GM19452 (cell line): ENCODE data around the gene MAPK9.

ENCODE experiments used
- ATAC-seq: cut with Tn5 transposase; IDR thresholded peaks from one replicate; pipeline ENCODE4 v1.9.1; 2021; ENCODE audit not compliant: unreplicated experiment

Gene MAPK9

DNA sequence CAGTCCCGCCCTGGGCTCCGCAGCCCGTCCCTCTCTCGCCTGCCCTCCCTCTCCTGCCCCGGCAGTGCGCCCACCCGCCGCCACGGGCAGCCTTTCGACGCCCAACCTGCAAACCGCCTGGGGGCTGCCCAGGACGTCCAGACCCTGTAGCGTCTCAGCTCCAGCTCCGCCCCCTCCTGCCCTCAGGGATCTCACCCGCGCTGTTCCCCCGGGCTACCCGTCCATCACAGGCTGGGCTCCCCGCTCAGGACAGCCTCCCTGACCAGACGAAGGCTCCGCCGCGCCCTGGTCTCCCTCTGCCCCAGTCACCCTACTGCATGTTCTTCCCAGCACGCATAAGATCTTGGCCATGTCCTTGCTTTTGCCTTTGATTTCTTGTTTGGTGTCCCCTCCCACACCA, 84.3 kb downstream of the MAPK9 start:
- no peak for ATAC-seq

DNA sequence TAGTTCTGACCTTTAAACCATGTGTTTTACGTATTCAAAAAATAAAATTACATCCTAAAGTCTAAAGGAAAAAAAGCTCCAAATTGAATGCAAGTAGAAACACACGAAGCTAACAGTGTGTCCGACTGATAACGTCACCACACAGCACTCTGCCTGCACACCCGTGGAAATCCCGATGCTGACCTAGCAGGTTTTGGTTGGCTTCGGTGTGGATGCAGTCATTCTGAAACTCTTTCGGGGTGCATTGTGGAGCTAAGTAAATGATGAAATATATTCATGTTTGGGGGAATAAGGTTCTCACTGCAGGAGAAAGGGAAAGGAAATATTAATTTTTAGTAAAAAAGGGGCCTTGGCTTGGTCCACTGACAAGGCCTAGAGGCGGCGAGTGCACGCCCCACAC, 84.9 kb downstream of the MAPK9 start:
- ATAC-seq, result no peak

DNA sequence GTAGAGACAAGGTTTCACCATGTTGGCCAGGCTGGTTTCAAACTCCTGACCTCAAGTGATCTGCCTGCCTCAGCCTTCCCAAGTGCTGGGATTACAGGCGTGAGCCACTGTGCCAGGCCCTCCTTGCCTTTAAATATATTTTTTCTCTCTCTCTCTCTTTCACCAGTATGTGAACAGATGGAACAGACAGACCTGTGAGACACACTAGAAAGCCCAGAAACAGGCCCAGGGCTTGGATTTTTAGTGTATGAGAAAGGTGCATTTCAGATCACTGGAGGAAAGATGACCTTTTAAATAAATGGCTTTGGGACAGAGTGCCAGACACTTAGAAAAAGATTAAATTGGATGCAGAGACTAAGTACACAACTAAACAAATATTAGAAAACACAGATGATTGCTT, 86.0 kb downstream of the MAPK9 start:
- ATAC-seq, result no peak

DNA sequence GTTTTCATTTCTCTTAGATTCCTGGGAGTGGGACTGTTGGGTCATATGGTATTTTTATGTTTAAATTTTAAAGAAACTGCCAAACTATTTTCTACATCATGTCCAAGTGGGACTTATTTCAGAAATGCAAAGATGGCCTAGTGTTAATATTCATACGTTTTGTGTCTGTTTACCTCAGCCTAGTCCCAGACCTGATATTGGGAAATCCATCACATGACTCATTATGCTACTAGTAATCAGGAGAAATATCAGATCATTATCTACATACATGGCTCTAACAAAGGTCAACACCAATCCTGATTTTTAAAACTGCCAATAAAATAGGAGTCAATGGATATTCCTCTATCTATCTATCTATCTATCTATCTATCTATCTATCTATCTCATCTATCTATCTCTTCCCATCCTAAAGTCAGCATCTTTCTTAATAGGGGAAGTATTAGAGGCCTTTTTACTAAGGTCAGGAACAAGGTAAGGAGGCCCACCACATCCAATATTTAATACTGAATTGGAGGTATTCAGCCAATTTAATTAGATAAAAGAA, 87.5 kb downstream of the MAPK9 start:
- no peak for ATAC-seq

DNA sequence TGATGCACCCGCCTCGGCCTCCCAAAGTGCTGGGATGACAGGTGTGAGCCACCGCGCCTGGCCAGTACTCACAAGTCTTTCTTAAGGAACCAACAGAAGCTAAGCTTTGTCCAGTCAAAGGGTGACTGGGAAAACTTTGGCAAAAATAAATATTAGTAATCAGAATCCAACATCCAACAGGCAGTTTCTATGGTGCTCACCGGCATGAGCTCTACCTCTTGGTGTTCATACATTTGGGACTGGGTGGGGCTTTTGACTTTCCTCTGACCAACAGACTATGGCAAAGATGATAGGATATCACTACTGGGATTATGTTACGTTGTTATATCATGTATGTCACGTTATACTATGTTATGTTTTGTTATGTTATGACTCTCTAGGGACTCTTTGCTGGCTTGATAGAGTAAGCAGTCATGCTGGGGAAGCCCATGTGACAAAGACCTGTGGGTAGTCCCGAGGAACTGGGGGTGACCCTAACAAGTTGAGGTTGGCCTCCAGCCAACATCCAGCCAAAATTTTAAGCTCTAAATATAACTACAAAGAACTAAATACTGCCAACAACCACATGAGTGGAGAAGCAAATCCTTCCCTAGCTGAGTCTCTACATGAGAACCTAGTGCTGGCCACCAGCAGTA, 88.8 kb downstream of the MAPK9 start:
- ATAC-seq, result no peak

DNA sequence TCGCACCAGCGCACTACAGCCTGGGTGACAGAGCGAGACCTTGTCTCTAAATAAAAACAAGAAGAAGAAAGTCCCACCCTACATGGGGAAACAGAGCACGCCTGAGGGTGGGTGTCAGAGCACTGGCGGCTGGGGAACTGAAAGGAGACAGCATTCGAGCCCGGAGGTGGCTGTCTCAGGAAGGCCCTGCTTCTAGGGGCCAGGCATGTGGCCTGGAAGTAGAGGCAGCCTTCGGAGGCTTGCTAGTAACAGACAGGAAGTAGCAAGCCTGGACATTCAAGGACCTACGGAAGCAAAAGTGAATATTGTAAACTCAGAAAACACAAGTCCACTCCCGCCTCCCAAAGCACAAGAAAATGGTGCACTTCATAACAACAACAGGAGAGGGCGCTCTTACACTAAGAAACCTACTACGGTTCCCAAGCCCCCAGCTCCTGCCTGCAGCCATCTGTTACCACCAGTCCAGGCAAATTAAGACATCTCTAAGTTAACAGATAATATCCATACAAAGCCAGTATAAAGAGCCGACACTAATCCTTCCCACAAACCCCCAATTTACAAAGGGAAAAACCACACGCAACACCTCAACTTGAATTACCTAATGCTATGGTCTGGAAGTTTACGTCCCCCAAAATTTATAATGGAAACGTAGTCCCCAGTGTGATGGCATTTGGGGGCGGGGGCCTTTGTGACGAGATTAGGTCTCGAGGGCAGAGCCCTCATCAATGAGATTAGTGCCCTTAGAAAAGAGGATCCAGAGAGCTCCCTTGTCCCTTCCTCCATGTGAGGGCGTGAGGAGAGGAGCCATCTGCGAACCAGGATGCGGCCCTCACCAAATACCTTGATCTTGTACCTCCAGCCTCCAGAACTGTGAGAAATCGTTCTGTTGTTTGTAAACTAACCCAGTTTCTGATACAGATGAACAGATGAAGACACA, 90.6 kb downstream of the MAPK9 start:
- ATAC-seq, result no peak

DNA sequence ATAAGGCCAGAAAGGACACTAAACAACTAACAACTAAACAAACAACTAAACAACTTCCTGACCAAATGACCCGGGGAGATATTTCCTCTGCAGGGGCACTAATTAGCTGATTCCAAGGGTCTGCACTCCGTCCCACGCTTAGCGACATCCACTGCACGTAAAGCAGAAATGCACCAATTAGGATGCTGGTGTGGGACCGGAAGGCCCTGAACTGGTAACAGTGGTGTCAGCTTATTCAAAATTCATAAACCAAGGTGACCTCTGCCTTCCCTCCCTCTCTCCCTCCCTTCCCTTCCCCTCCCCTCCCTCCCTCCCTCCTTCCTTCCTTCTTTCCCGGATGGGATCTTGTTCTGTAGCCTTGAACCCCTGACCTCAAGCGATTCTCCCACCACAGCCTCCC, 92.5 kb downstream of the MAPK9 start:
- no peak for ATAC-seq

DNA sequence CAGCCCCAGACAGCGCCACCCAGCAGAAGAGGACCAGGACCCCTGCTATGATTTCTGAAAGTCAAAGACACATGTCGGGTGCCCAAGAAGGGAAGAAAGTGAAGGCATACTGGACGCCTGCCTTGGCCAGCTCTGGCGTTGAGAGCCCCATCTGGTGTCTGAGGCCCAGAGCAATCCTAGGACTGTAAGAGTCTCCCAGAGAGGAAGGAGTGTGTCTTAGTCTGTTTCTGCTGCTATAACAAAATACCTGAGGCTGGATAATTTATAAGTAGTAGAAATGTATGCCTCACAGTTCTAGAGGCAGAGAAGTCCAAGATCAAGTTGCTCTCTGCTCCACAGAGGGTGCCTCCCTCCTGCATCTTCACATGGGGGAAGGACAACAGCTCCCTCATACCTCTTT, 93.7 kb downstream of the MAPK9 start:
- no peak for ATAC-seq

DNA sequence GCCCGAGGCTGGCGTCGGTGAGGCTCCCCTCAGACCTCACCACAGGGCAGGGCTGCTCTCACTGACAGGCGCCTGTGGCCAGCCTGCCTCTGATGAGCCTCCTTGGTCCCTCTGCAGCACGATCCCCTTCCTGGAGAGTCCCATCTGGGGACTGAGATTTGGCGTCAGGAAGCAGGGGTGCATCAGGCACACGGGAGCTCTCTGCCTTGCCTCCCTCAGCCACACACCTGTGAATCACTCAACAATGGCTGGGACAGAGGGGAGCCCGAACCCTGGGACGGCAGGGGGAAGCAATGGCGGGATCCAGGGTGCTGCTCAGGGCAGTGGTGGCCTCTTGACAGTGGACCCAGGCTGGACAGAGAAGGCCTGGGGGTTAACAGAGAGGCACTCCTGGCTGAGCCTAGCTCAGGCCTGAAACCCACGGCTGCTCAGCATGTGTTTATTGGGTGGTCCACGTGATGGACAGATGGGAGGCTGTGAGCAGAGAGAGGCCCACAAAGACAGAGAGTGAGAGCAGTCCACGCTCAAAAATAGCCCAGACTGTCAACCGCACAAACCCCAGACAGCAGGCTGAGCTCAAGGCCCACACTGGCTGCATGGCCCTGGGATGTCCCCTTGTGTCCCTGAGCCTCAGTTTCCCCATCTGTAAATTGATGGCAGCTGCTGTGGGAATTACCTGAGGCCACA, 94.7 kb downstream of the MAPK9 start:
- no peak for ATAC-seq

DNA sequence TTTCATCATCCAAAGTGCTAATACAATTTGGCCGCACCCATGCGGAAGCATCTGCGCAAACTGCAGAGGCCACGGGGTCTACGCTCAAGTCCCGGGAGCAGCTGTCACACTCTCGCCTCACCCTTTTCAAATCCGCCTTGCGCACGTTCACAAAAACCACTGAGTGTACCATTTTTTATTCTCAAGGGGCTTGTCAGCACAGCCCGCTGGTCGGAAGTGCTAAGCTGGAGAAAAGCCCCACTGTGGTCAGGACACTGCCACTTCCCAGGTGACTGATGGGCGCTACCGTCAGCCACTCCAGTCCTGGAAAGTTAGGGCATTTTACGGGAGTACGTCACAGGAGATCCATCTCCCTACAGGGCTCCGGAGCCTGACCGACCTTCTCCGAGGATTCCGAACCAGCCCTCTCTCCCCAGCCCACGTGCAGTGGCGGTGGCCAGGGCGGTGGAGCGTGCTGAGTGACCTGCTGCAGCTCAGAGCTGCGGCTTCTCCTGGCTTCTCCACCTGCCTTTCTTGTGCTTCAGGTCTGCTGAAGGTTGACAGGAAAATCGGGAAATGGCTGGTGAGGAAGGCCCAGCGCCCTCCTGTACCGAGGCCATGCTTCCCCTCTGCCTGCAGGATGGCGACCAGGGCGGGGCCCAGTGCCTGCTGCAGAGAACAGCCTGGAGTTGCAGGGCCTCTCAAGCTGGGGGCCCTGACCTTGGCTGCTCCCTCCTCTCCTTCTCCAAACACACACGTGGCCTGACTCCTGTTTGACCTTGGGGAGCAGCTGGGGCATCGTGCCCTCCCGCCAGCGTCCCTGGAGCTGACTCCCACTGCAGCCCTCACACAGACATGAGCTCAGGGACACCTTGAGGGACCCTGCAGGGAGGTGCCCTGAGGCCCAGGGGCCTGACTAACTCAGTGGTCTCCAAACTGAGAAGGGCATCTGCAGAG, 97.2 kb downstream of the MAPK9 start:
- ATAC-seq, result no peak

DNA sequence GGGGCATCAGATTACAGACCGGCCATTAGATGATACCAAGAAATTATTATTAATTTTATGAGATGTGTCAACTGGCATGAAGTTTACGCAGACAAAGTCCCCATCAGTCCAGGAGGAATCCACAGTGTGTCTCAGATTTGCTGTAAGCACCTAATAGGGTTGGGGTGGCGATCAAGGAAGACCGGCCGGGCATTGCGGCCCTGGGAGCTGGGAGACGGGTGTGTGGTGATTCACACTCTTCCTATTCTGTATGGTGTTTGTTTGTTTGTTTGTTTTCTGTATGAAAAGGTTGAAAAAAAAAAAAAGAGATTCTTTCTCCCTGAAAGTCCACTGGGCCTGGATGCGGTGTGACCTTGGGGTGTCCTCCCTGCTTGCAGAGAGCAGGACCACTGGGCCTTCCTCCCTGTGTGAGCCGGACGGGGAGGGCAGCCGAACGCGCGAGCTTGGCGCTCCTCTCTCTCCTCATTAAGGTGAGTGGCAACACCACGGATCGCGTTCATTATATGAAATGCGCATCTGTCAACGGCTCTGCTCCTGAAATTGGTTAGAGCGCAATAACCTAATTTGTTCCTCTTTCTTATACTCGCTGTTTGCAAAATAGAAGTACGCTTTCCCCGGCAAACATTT, 98.0 kb downstream of the MAPK9 start:
- no peak for ATAC-seq

DNA sequence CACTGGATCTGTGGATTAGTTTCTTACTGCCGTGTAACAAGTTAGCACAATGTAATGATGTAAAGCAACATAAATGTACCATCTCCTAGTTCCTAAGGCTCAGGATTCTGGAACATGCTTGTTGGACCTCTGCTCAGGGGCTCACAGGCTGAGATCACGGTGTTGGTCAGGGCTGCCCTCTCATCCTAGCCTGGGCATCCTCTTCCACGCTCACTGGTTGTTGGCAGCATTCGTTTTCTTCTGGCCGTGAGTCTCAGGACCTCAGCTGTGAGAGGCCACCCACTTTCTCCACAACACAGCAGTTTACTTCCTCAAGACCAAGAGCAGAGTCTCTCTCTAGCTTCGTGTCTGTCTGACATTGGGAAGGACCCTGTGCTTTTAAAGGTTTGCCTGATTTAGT, 100.2 kb downstream of the MAPK9 start:
- ATAC-seq, result no peak

DNA sequence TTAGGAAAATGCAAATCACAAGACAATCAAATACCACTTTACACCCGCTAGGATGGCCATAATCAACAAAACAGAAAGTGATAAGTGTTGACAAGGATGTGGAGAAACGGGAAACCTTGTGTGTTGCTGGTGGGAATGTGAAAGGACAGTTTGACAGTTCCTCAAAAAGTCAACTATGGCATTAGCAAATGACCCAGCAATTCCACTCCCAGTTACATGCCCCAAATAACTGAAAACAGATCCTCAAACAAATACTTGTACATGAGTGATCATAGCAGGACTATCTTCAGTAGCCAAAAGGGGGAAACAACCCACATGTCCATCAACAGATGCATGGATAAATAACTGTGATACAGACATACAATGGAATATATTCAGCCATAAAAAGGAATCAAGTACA, 104.1 kb downstream of the MAPK9 start:
- ATAC-seq, result no peak
